HL-60 (cell line): ENCODE results near the gene STAT4.

Experiments
- DNase-seq, 2 experiments: peaks; one replicate each; pipeline ENCODE4 v3.0.0-alpha.2; 2010 to 2020; ENCODE audit warnings: low read depth in 1 of 2, low spot score in 1 of 2
- H3K27ac ChIP-seq: fragments of 250-450 bp; sonication (Bioruptor Pico); replicated peaks from 2 replicates; pipeline ENCODE4 v1.5.1; 2020; ENCODE audit warnings: mild to moderate bottlenecking, moderate library complexity
- H3K27me3 ChIP-seq: fragments of 250-450 bp; sonication (Bioruptor Pico); 2 replicates; pipeline ENCODE4 v1.5.1; 2021; ENCODE audit warnings: mild to moderate bottlenecking, moderate library complexity; ENCODE audit not compliant: insufficient read depth, poor library complexity, severe bottlenecking
- H3K4me3 ChIP-seq: replicated peaks from 2 replicates; pipeline ENCODE4 v1.5.1; 2011; ENCODE audit warnings: mild to moderate bottlenecking, control low read depth, low read length; ENCODE audit not compliant: insufficient read depth
- CTCF ChIP-seq: IDR thresholded peaks from one replicate; pipeline ENCODE4 v1.5.1; 2011; ENCODE audit warnings: low read length, control low read depth, inconsistent platforms; ENCODE audit not compliant: insufficient read depth
- GABPA ChIP-seq: IDR thresholded peaks from 2 replicates; pipeline ENCODE4 v1.6.1; 2012; ENCODE audit warnings: low read depth
- POLR2AphosphoS5 ChIP-seq: IDR thresholded peaks from 2 replicates; pipeline ENCODE4 v1.6.1; 2012; ENCODE audit warnings: low read depth
- REST ChIP-seq: IDR thresholded peaks from 2 replicates; pipeline ENCODE4 v1.6.1; 2012; ENCODE audit warnings: low read depth; ENCODE audit not compliant: insufficient replicate concordance
- SPI1 ChIP-seq: IDR thresholded peaks from 2 replicates; pipeline ENCODE4 v1.6.1; 2012; ENCODE audit warnings: low read depth, mild to moderate bottlenecking, borderline replicate concordance

Gene STAT4

GRCh38 chr2:191078165-191078867, 72.5 kb downstream of the STAT4 start:
- no peak overlapping the region for H3K27ac ChIP-seq
- H3K27me3 ChIP-seq: peaks cover 2% of the 10 kb centered on the region
- H3K4me3 ChIP-seq: no peak overlapping the region
- no peak for DNase-seq
- TF ChIP-seq REST: no peak
- no peak for TF ChIP-seq GABPA
- TF ChIP-seq POLR2AphosphoS5: no peak
- no peak for TF ChIP-seq SPI1
- TF ChIP-seq CTCF: no peak

GRCh38 chr2:191070276-191070675, 80.5 kb downstream of the STAT4 start:
- no peak for TF ChIP-seq POLR2AphosphoS5
- no peak; the same call in 1 of the 2 replicates for TF ChIP-seq SPI1
- TF ChIP-seq GABPA: no peak
- TF ChIP-seq CTCF: no peak
- no peak for TF ChIP-seq REST
- DNase-seq: no peak
- H3K27me3 ChIP-seq: no peaks in the 10 kb centered on the region
- no peak overlapping the region for H3K4me3 ChIP-seq
- H3K27ac ChIP-seq: no peak overlapping the region

GRCh38 chr2:191069606-191070005, 81.2 kb downstream of the STAT4 start:
- TF ChIP-seq CTCF: no peak
- TF ChIP-seq REST: no peak
- TF ChIP-seq GABPA: no peak
- TF ChIP-seq POLR2AphosphoS5: no peak
- TF ChIP-seq SPI1: no peak
- no peak for DNase-seq
- Histone ChIP-seq H3K27me3 (no peaks in the 10 kb centered on the region), H3K4me3 (no peak overlapping the region), H3K27ac (no peak overlapping the region)
